SK-N-SH (cell line): ENCODE measurements around the gene RNU1-3.
"Not testable (repeated sequence)": the region's sequence is repeated elsewhere in the genome, so short reads cannot be mapped to it uniquely, and the experiment has no call there.

Experiments used
- ELF1 ChIP-seq: IDR thresholded peaks from 2 replicates; pipeline ENCODE4 v1.4.0; 2012
- EP300 ChIP-seq, 2 experiments: IDR thresholded peaks; 2 replicates each; pipeline versions ENCODE4 v1.4.0 to v1.6.1; 2012; ENCODE audit warnings: borderline replicate concordance in 1 of 2, low read depth in 1 of 2, low read length in 1 of 2
- NRF1 ChIP-seq: IDR thresholded peaks from 2 replicates; pipeline ENCODE4 v1.6.1; 2012; ENCODE audit warnings: low read depth, mild to moderate bottlenecking, low read length
- POLR2AphosphoS5 ChIP-seq: IDR thresholded peaks from 2 replicates; pipeline ENCODE4 v1.6.1; 2012; ENCODE audit warnings: low read depth, low read length
- RAD21 ChIP-seq: IDR thresholded peaks from 2 replicates; pipeline ENCODE4 v1.6.1; 2012; ENCODE audit warnings: mild to moderate bottlenecking, low read length
- RFX5 ChIP-seq: IDR thresholded peaks from 2 replicates; pipeline ENCODE4 v1.6.1; 2012; ENCODE audit warnings: mild to moderate bottlenecking, improper control_type of control experiment, low read length
- RXRA ChIP-seq: IDR thresholded peaks from 2 replicates; pipeline ENCODE4 v1.4.0; 2012; ENCODE audit warnings: low read depth, mild to moderate bottlenecking, borderline replicate concordance
- SMC3 ChIP-seq: IDR thresholded peaks from 2 replicates; pipeline ENCODE4 v1.6.1; 2012; ENCODE audit warnings: low read depth, low read length, improper control_type of control experiment
- TAF1 ChIP-seq: IDR thresholded peaks from 2 replicates; pipeline ENCODE4 v1.6.1; 2012; ENCODE audit warnings: low read depth, mild to moderate bottlenecking, low read length, moderate library complexity, borderline replicate concordance
- YY1 ChIP-seq: IDR thresholded peaks from 2 replicates; pipeline ENCODE4 v1.4.0; 2012; ENCODE audit warnings: low read depth, mild to moderate bottlenecking
- ZBTB33 ChIP-seq: IDR thresholded peaks from 2 replicates; pipeline ENCODE4 v1.4.0; 2012; ENCODE audit warnings: low read depth, borderline replicate concordance
- TF ChIP-seq, protein P1 (sequence below): fragments of 150-350 bp; IDR thresholded peaks from 2 replicates; pipeline ENCODE4 v1.6.1; 2017; ENCODE audit warnings: antibody characterized with exemption, low read length, low read depth, borderline replicate concordance
- TF ChIP-seq, protein P2 (sequence below): fragments of 200-600 bp; sonication (generic); IDR thresholded peaks from 2 replicates; pipeline ENCODE4 v1.6.1; 2017; ENCODE audit warnings: antibody characterized with exemption, mild to moderate bottlenecking, moderate library complexity
- TF ChIP-seq, protein P3 (sequence below): fragments of 150-350 bp; IDR thresholded peaks from 2 replicates; pipeline ENCODE4 v1.6.1; 2016; ENCODE audit warnings: mild to moderate bottlenecking, low read depth, low read length

DNA sequence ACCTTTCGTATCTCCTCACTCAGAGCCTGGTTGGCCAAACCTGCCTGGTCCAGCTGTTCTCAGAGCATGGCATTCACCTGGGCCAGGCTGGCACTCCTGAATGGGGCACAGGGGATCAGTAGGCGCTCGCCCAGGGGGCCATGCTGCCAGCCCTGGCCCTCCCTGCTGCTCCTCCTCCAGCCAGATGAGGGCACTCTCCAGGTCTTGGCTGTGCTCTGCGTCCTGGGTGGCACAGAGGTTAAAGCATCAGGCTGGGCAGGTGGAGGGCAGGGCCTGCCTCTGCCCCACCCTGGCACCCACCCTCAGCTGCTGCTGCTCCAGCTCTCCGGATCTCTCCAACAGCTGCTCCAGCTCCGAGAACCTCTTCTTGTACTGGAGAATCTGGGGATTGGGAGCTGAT, 10.2 kb downstream of the RNU1-3 start:
- TF ChIP-seq, protein P1, sequence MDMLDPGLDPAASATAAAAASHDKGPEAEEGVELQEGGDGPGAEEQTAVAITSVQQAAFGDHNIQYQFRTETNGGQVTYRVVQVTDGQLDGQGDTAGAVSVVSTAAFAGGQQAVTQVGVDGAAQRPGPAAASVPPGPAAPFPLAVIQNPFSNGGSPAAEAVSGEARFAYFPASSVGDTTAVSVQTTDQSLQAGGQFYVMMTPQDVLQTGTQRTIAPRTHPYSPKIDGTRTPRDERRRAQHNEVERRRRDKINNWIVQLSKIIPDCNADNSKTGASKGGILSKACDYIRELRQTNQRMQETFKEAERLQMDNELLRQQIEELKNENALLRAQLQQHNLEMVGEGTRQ, result not testable (repeated sequence)
- not testable (repeated sequence) for TF ChIP-seq RAD21; RFX5; RXRA; POLR2AphosphoS5; YY1; SMC3; NRF1; EP300 (IDR thresholded peaks at IDR 0.05; ENCODE audit: borderline replicate concordance in 1 of 2, low read depth in 1 of 2, low read length in 1 of 2); TAF1; ZBTB33; ELF1
- TF ChIP-seq, protein P2, sequence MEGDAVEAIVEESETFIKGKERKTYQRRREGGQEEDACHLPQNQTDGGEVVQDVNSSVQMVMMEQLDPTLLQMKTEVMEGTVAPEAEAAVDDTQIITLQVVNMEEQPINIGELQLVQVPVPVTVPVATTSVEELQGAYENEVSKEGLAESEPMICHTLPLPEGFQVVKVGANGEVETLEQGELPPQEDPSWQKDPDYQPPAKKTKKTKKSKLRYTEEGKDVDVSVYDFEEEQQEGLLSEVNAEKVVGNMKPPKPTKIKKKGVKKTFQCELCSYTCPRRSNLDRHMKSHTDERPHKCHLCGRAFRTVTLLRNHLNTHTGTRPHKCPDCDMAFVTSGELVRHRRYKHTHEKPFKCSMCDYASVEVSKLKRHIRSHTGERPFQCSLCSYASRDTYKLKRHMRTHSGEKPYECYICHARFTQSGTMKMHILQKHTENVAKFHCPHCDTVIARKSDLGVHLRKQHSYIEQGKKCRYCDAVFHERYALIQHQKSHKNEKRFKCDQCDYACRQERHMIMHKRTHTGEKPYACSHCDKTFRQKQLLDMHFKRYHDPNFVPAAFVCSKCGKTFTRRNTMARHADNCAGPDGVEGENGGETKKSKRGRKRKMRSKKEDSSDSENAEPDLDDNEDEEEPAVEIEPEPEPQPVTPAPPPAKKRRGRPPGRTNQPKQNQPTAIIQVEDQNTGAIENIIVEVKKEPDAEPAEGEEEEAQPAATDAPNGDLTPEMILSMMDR, result not testable (repeated sequence)
- TF ChIP-seq, protein P3, sequence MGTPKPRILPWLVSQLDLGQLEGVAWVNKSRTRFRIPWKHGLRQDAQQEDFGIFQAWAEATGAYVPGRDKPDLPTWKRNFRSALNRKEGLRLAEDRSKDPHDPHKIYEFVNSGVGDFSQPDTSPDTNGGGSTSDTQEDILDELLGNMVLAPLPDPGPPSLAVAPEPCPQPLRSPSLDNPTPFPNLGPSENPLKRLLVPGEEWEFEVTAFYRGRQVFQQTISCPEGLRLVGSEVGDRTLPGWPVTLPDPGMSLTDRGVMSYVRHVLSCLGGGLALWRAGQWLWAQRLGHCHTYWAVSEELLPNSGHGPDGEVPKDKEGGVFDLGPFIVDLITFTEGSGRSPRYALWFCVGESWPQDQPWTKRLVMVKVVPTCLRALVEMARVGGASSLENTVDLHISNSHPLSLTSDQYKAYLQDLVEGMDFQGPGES, result not testable (repeated sequence)
